HG03066 (cell line): Measurements from ENCODE around the gene ADK.

Source experiments
- ATAC-seq: cut with Tn5 transposase; IDR thresholded peaks from one replicate; pipeline ENCODE4 v1.9.1; 2021; ENCODE audit warnings: low read depth; ENCODE audit not compliant: unreplicated experiment

Gene ADK

DNA sequence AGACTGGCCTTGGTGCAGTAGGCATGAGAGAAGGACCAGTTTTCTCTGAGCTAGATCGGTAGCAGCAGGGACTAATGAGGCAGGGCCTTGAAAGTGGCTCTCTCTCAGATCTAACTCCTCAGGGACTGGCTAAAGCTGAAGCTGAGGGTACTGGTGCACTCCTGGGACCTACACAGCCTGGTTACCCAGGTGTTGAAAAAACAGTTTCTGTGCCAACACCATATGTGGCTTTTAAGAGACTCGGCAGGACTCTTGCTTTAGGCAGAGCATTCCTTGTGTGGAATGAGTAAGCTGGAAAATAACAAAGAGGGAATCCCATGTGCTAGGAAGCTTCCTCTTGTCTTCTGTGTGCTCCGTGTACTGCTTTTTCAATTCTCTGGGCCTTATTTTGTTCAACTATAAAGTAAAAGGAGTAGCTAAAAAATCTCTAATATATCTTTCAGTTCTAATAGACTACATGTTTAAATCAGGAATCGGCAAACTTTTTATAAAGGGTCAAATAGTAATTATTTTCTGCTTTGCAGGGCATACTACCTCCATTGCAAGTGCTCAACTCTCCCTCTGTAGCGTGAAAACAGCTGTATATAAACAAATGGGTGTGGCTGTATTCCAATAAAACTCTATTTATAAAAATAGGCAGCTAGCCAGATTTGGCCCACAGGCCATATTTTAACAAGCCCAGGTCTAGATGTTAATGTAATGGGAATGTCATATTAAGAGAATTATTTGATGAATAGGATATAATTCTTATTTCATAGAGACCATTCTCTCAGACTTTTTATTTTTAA, 489.3 kb downstream of the ADK start:
- ATAC-seq: no peak

DNA sequence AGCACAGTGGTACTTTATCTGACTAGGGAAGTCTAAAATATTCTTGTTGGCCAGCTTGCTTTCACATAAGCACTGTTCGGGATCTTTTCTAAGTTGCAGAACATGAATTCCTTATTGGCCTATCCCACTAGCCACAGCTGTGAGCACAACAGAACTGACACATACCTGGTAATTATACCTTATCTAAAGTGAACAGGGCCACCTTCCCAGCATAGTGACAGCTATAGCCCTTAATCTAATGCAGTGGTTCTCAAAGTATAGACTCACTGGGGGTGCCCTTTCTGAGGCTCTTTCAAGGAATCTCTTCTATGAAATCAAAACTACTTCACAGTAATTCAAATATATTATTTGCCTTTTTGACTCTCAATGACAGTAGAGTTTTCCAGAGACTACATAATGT, 490.6 kb downstream of the ADK start:
- ATAC-seq: no peak

GRCh38 chr10:74642901-74643595, 492.0 kb downstream of the ADK start:
- ATAC-seq: no peak

DNA sequence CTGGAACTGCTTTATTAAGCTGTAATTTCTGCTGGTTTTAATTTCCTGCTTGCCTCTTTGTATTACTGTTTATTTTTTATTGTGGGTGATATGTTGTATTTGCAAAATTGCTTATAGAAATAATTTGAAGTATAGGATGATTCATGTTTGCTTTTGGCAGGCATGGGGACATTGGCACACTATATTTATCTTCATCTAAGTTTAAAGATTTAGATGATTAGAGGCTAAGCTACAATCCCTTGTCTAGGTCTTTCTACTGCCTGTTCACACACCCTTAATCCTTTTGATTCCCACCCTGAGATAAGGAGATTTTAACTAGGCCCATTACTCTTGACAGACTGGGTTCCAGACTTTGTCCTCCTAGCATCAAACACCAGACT, 492.6 kb downstream of the ADK start:
- ATAC-seq: no peak

GRCh38 chr10:74644738-74645137, 493.7 kb downstream of the ADK start:
- ATAC-seq: no peak

- no peak for ATAC-seq
These were observed 494.7 kb downstream of the ADK start for GRCh38 chr10:74645692-74646091.

DNA sequence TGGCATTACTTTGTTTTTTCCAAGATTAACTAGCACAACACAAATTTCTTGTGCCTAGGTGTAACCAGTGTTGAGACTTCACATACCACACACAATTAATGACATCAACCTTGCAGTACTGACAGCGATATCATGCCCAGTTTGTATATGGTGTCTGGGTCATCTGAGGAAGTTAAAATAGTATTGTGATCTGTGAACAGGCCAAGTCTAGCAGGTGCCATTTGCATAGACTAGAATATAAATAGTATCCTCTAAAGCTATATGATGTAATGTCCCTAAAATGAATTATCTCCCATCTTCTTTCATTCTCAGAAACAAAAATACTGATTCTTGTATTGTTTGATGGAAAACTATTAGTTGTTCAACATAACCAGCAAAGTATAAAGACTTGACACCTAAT, 499.6 kb downstream of the ADK start:
- no peak for ATAC-seq

GRCh38 chr10:74651565-74651964, 500.5 kb downstream of the ADK start:
- ATAC-seq: no peak

DNA sequence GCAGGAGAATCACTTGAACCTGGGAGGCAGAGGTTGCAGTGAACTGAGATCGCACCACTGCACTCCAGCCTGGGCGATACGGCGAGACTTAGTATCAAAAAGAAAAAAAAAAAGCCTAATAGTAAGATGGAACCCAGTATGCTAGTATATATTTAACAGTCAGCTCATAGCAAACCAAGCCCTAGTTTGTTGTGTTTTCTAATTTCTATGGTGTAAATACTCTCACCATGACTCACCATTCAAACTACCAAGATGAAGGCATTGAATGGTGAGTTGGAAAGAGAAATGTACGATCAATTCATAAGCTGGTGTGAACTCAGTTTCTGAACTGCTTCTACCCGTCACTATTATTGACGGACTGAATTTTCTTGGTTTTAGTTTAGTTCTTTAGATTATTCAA, 501.6 kb downstream of the ADK start:
- no peak for ATAC-seq

GRCh38 chr10:74658511-74658910, 507.5 kb downstream of the ADK start:
- no peak for ATAC-seq

DNA sequence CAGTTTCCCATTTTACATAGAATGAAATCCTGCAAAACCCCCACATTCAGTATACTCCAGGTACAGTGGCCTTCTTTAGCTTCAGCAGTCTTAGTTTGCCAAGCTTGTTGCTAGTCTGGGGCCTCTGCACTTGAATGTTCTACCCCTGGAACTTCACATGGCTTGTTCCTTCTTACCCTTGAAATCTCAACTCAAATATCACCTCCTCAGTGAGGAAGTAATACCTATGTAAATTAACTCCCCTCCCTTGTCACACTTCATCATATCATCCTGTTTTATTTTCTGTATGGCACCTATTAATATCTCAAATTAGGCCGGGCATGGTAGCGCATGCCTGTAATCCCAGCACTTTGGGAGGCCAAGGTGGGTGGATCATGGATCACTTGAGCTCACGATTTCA, 511.6 kb downstream of the ADK start:
- ATAC-seq: no peak

DNA sequence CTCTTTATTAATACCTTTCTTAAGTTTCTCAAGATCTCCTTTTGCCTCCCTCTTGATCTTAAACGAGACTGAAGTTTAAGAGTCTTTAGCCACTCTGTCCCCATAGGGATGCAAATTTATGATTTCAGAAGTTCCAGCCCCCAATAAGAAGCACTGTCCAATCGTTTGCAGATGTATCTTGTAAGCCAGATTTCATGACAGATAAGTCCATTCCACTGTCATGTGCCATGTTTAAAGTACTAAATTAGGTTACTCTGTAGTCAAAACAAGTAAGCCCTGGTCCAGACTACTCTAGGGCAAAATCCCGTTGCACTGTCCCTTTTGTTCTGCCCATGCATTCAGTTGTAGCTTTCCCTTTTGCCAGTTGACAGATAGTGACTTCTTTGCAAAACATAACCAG, 518.2 kb downstream of the ADK start:
- no peak for ATAC-seq

GRCh38 chr10:74671716-74672115, 520.7 kb downstream of the ADK start:
- no peak for ATAC-seq

DNA sequence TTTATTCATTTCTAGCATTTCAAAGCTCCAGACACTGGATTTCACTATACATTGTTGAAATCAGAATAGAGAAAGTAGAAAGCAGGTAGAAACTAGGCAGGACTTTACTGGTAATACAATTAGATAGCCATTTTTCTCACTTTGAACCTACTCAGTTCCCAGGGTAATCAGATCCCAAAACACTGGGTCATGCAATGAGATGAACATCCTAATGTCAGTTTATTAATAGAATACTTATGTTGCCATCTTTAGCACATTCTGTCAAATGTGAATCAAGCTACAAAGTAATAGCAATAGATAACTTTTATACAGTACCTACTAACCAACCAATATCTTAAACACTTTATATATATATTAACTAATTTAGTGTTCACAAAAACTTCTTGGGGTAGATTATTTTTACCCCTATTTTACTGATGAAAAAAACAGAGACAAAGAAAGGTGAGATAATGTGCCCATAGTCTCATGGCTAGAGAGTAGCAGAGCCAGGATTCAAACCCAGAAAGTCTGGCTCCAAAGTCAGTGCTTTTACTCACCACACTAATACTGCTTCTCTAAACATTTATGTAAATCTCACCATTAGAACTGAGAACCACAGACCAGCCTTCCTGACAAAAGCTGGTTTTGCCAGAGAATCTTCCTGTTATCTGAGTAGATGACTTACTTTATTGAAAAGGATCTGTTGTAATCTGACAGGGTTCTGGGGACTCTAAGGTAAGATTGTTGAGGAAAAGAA, 521.6 kb downstream of the ADK start:
- no peak for ATAC-seq

- no peak for ATAC-seq
These were observed 523.9 kb downstream of the ADK start for GRCh38 chr10:74674927-74675326.

DNA sequence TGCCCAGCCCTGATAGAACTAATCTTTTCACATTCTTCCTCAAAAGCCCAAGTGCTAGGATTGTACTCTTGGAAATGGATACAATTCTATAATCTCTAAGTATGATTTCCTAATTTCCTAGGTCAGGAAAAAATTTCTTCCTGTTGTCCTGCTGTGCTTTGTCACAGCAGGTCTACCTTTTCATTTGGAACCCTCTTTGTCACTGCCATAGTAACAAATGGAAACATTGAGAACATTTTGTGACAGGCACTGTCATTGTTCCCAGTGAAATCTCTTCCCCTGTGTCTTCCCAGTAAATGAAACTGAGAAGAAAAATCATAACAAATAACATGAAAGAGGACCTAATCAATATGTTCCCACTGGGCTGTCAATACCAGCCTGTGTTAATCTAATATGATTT, 524.5 kb downstream of the ADK start:
- ATAC-seq: no peak

GRCh38 chr10:74677951-74678350, 526.9 kb downstream of the ADK start:
- peak; percentile 86 for ATAC-seq

DNA sequence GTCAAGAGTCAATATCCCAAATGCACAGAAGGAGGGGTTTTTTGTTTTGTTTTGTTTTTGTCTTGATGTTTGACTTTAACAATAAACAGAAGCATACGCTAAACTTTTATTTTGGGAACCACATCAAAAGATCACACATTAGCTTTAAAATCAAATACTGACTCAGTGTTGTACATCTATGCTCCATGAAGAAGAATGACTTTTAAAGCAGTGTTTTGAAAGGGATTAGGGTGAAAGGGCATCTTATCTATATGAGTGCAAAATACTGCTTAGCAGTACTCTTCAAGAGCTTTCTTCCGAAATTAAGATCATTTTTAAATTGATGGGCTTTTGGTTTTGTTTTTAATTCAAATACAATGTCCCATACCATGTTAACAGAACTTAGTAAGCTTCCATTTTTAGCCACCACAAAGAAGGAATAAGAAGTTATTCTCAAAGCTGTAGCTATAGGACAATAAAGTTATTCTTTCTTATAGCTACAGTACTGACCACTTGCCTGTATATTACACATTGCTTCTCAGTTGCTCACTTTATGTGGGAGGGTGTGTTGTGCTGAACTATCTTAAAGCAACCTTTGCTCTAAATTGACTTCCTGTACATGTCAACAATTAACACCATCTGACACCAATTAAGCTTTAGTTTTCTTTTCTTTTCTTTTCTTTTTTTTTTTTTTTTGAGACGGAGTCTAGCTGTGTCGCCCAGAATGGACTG, 531.1 kb downstream of the ADK start:
- ATAC-seq: no peak

DNA sequence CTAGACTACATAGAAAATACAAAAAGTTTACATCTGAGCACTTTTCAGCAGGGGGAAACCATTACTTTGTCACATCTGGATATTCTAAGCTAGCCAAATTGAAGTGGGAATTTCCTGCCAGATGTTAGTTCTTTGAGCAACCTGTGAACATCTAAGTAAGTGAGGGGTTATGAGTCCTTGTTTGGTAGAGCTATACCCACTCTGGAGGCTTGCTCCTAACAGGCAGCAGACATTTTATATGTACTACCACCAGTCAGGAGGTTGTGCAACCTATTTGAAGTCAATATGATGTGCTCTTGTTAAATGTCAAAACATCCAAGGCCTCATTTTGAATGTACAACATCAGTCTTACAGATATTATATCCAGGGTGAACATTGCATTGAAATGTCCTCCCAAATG, 532.0 kb downstream of the ADK start:
- ATAC-seq: no peak

DNA sequence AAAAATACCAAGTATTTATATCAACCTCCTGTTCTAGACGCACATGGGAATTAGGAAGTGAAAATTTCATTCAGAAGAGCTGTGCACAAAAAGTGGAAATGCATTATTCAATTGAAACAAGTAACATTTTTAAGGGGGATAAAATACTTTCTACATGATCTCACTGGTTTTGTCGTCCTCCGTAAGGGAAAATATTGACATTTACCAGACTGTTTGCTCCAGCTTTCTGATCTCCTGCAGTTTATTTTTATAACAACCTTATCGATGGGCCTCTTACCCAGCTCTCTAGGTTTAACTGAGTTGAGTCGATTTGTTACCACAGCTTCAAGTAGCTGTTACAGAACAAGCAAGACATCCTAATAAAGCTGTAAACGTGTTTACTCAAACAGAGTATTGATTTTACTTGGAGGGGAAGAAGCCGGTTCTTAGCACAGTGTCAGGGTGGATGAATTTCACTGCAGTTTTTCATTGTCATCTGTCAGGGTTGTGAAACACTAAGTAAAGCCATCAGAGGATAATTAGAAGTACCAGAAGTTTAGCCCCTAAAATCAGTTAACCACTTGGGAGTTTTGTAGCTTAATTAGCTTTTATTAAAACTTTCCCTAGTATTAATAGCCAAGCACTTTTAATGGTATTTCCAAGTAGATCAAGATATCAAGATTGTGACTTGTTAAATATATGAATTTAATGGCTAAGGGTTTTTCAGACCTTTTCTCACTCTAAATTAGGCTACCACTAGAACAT, 532.8 kb downstream of the ADK start:
- no peak for ATAC-seq
